Mesenchymal stem cell (in vitro differentiated cells and primary cell): ENCODE measurements around the gene COPA.

Experiments used
- DNase-seq: peaks from one replicate; pipeline ENCODE4 v3.0.0-alpha.2; 2013
- H2AFZ ChIP-seq: one replicate; pipeline ENCODE4 v1.6.1; 2013; ENCODE audit warnings: low read depth, mild to moderate bottlenecking, control low read depth, inconsistent platforms, low read length, moderate library complexity
- H2AK5ac ChIP-seq: 2 replicates; pipeline ENCODE4 v1.6.1; 2013; ENCODE audit warnings: low read length, moderate library complexity, mild to moderate bottlenecking, inconsistent platforms; ENCODE audit not compliant: severe bottlenecking
- H2BK120ac ChIP-seq: one replicate; pipeline ENCODE4 v1.6.1; 2013; ENCODE audit warnings: low read depth, mild to moderate bottlenecking, inconsistent platforms, low read length, moderate library complexity
- H2BK12ac ChIP-seq, 2 experiments: one replicate each; pipeline ENCODE4 v1.6.1; 2013; ENCODE audit warnings: inconsistent platforms in 2 of 2, low read length in 2 of 2, mild to moderate bottlenecking in 2 of 2, moderate library complexity in 2 of 2, control low read depth in 1 of 2
- H2BK15ac ChIP-seq: one replicate; pipeline ENCODE4 v1.6.1; 2013; ENCODE audit warnings: mild to moderate bottlenecking, low read depth, inconsistent platforms; ENCODE audit not compliant: poor library complexity, severe bottlenecking
- H2BK5ac ChIP-seq: 2 replicates; pipeline ENCODE4 v1.6.1; 2013; ENCODE audit warnings: low read depth, mild to moderate bottlenecking, low read length, control low read depth, inconsistent platforms; ENCODE audit not compliant: poor library complexity, severe bottlenecking
- H3K14ac ChIP-seq, 2 experiments: one replicate each; pipeline ENCODE4 v1.6.1; 2013; ENCODE audit warnings: inconsistent platforms in 2 of 2, low read length in 2 of 2, control low read depth in 1 of 2, mild to moderate bottlenecking in 1 of 2, moderate library complexity in 1 of 2
- H3K18ac ChIP-seq, 2 experiments: one replicate each; pipeline ENCODE4 v1.6.1; 2013; ENCODE audit warnings: inconsistent platforms in 2 of 2, low read length in 2 of 2, control low read depth in 1 of 2, low read depth in 1 of 2, mild to moderate bottlenecking in 1 of 2
- H3K23ac ChIP-seq, 2 experiments: one replicate each; pipeline ENCODE4 v1.6.1; 2013; ENCODE audit warnings: inconsistent platforms in 2 of 2, low read length in 2 of 2, mild to moderate bottlenecking in 2 of 2, moderate library complexity in 2 of 2, control low read depth in 1 of 2
- H3K27ac ChIP-seq: 2 replicates; pipeline ENCODE4 v1.5.1; 2013; ENCODE audit warnings: mild to moderate bottlenecking, moderate library complexity, low read length, control low read depth, inconsistent platforms; ENCODE audit not compliant: poor library complexity, severe bottlenecking
- H3K27me3 ChIP-seq, 2 experiments: 2 replicates each; pipeline versions ENCODE4 v1.6.1 to v1.7.0; 2013; ENCODE audit warnings: low read length in 2 of 2, mild to moderate bottlenecking in 2 of 2, moderate library complexity in 2 of 2, control low read depth in 1 of 2, inconsistent platforms in 1 of 2; ENCODE audit not compliant: control insufficient read depth in 1 of 2, insufficient read depth in 1 of 2
- H3K36me3 ChIP-seq, 2 experiments: 2 replicates each; pipeline versions ENCODE4 v1.6.1 to v1.7.0; 2013; ENCODE audit warnings: low read length in 2 of 2, control low read depth in 1 of 2, inconsistent platforms in 1 of 2, low read depth in 1 of 2, mild to moderate bottlenecking in 1 of 2; ENCODE audit not compliant: insufficient read depth in 2 of 2, control insufficient read depth in 1 of 2
- H3K4ac ChIP-seq, 2 experiments: one replicate each; pipeline ENCODE4 v1.6.1; 2013; ENCODE audit warnings: inconsistent platforms in 2 of 2, low read length in 2 of 2, mild to moderate bottlenecking in 2 of 2, moderate library complexity in 2 of 2, control low read depth in 1 of 2, low read depth in 1 of 2
- H3K4me1 ChIP-seq: 2 replicates; pipeline ENCODE4 v1.6.1; 2013; ENCODE audit warnings: low read depth, low read length, control low read depth; ENCODE audit not compliant: control insufficient read depth, insufficient read depth
- H3K4me2 ChIP-seq: 2 replicates; pipeline ENCODE4 v1.6.1; 2013; ENCODE audit warnings: low read length, mild to moderate bottlenecking, inconsistent platforms; ENCODE audit not compliant: poor library complexity, severe bottlenecking
- H3K4me3 ChIP-seq, 2 experiments: 2 replicates each; pipeline versions ENCODE4 v1.5.1 to v1.7.0; 2013; ENCODE audit warnings: low read length in 2 of 2, mild to moderate bottlenecking in 2 of 2, control low read depth in 1 of 2, low read depth in 1 of 2; ENCODE audit not compliant: insufficient read depth in 1 of 2
- H3K79me1 ChIP-seq: replicated peaks from 2 replicates; pipeline ENCODE4 v1.6.1; 2013; ENCODE audit warnings: mild to moderate bottlenecking, control low read depth, low read length, inconsistent platforms; ENCODE audit not compliant: poor library complexity, severe bottlenecking
- H3K9ac ChIP-seq: 2 replicates; pipeline ENCODE4 v1.7.0; 2013; ENCODE audit warnings: mild to moderate bottlenecking, low read length, moderate library complexity
- H3K9me3 ChIP-seq: 2 replicates; pipeline ENCODE4 v1.7.0; 2013; ENCODE audit warnings: mild to moderate bottlenecking, low read length; ENCODE audit not compliant: control insufficient read depth
- H4K8ac ChIP-seq: one replicate; pipeline ENCODE4 v1.6.1; 2013; ENCODE audit warnings: inconsistent platforms, mild to moderate bottlenecking, low read length, moderate library complexity
- H4K91ac ChIP-seq: one replicate; pipeline ENCODE4 v1.6.1; 2013; ENCODE audit warnings: mild to moderate bottlenecking, low read length, inconsistent platforms
- WGBS: methylation state at CpG from one replicate; pipeline ENCODE4 v1.1.7; 2013; ENCODE audit warnings: mixed read lengths; 5-methylcytosine and 5-hydroxymethylcytosine counted together

Gene COPA

DNA sequence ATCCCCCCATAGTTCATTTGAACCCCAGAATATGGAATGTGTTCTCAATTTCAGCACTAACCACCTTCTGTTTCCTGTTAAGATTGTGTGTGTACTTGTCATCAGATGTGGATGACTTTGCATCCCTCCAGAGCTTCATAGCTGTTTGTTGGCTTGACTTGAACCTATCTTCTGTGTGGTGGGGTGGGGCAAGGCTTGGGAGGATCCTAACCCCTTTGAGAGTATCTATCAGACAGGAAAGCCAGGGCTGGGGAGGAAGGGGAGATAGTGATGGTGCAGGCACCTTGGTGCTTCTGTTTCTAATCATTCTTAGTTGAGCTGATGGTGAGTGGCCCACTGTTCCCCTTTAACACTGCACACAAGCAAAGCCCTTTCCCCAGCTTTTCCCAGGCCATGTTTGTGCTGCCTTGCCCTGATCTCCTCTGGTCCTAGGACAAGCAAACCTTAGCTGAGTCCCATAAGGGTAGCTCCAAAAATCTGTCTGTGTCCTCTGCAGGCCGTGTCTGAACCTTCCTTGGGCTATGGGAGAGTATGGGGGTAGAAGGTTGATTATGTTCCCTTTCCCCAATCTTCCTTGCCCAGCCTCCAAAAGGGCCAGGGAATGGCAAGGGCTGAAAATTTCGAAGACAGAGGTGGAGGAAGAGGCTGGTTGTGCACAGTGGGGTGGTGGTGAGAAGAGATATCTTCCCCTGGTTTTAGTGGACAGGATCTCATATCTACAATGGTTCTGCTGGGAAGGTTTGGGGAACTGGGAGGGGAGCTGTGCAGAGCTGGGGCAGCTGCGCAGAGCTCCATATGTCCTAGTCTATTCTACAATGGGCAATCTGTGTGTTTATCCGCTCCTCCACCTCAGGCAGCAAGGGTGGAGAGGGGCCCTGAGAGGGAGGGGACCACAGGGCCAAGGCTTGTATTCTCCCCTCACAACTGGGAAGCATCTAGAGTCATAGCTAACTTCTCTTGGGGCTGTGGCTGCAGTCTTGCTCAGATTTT is 25.2 kb upstream of the COPA start:
- Histone ChIP-seq H3K9me3 (no peaks in the 10 kb centered on the region), H2BK120ac (no peak overlapping the region), H3K4me1 (no peaks in the 10 kb centered on the region), H3K23ac (no peak overlapping the region), H3K4me2 (no peak overlapping the region), H4K91ac (no peak overlapping the region), H3K27me3 (peaks cover 14 to 37% of the 10 kb centered on the region in 2 experiments), H2AFZ (no peak overlapping the region), H3K4ac (no peak overlapping the region), H3K14ac (no peak overlapping the region), H3K18ac (no peak overlapping the region), H2BK12ac (no peak overlapping the region), H3K79me1 (no peaks in the 10 kb centered on the region), H3K27ac (no peak overlapping the region), H3K36me3 (peaks cover 0 to 3% of the 10 kb centered on the region in 2 experiments), H3K4me3 (no peak overlapping the region), H4K8ac (no peak overlapping the region), H3K9ac (no peak overlapping the region), H2BK15ac (no peak overlapping the region), H2BK5ac (no peak overlapping the region), H2AK5ac (no peak overlapping the region)
- DNase-seq: no peak
- WGBS: 84% methylated on average over 4 of the region's 4 CpGs

- H3K27me3 ChIP-seq: peaks cover 14 to 37% of the 10 kb centered on the region in 2 experiments
- 86% methylated on average over 4 of the region's 4 CpGs for WGBS
Measured at GRCh38 chr1:160367516-160367900, 24.5 kb upstream of the COPA start.

GRCh38 chr1:160366731-160367515 is 23.9 kb upstream of the COPA start, which contains the start of gene NHLH1:
TSS of gene NHLH1 (plus strand) at chr1:160367071. CDS start at chr1:160370732, 3,661 bp downstream.
- Histone ChIP-seq H4K8ac (no peak within 1 kb of the TSS), H3K18ac (no peak within 1 kb of the TSS), H2AK5ac (no peak within 1 kb of the TSS), H2BK5ac (no peak within 1 kb of the TSS), H2BK12ac (no peak within 1 kb of the TSS), H3K4ac (no peak within 1 kb of the TSS), H3K9ac (no peak within 1 kb of the TSS), H3K4me2 (no peak within 1 kb of the TSS), H2AFZ (no peak within 1 kb of the TSS), H3K14ac (no peak within 1 kb of the TSS), H3K4me1 (peaks cover 3% of the 10 kb centered on the region), H2BK15ac (no peak within 1 kb of the TSS), H3K79me1 (no peaks in the 10 kb centered on the region), H3K36me3 (peaks cover 0 to 3% of the 10 kb centered on the region in 2 experiments), H3K27ac (no peak within 1 kb of the TSS), H3K9me3 (no peaks in the 10 kb centered on the region), H4K91ac (no peak within 1 kb of the TSS), H2BK120ac (no peak within 1 kb of the TSS), H3K27me3 (peaks cover 14 to 37% of the 10 kb centered on the region in 2 experiments), H3K4me3 (no peak within 1 kb of the TSS), H3K23ac (no peak within 1 kb of the TSS)
- WGBS: 79% methylated on average over 8 of the region's 15 CpGs
- DNase-seq: no peak

More at GRCh38 chr1:160367516-160367900, 24.5 kb upstream of the COPA start:
- H4K8ac ChIP-seq: no peak overlapping the region
- H3K4ac ChIP-seq: no peak overlapping the region
- no peak overlapping the region for H3K27ac ChIP-seq
- H3K9ac ChIP-seq: no peak overlapping the region
- H4K91ac ChIP-seq: no peak overlapping the region
- H2BK15ac ChIP-seq: no peak overlapping the region
- no peak overlapping the region for H2BK120ac ChIP-seq
- no peak overlapping the region for H3K4me2 ChIP-seq
- H2AFZ ChIP-seq: no peak overlapping the region
- no peak overlapping the region for H3K18ac ChIP-seq
- peaks cover 2% of the 10 kb centered on the region for H3K4me1 ChIP-seq
- H3K4me3 ChIP-seq: no peak overlapping the region
- H2BK12ac ChIP-seq: no peak overlapping the region
- DNase-seq: no peak
- H2BK5ac ChIP-seq: no peak overlapping the region
- H3K23ac ChIP-seq: no peak overlapping the region
- H3K79me1 ChIP-seq: no peaks in the 10 kb centered on the region
- no peak overlapping the region for H3K14ac ChIP-seq
- H3K36me3 ChIP-seq: peaks cover 0 to 3% of the 10 kb centered on the region in 2 experiments
- no peak overlapping the region for H2AK5ac ChIP-seq
- H3K9me3 ChIP-seq: no peaks in the 10 kb centered on the region

GRCh38 chr1:160365325-160365724 is 22.3 kb upstream of the COPA start:
- no peak overlapping the region for H2BK15ac ChIP-seq
- no peak for DNase-seq

More at GRCh38 chr1:160365325-160365724, 22.3 kb upstream of the COPA start:
- H4K8ac ChIP-seq: no peak overlapping the region
- no peaks in the 10 kb centered on the region for H3K79me1 ChIP-seq
- WGBS: no CpG with 5 or more reads among the region's 1 CpG
- H3K14ac ChIP-seq: no peak overlapping the region
- H2BK12ac ChIP-seq: no peak overlapping the region
- H3K27me3 ChIP-seq: peaks cover 14 to 30% of the 10 kb centered on the region in 2 experiments
- H3K18ac ChIP-seq: no peak overlapping the region
- H2AFZ ChIP-seq: no peak overlapping the region
- H3K36me3 ChIP-seq: peaks cover 10 to 13% of the 10 kb centered on the region in 2 experiments
- no peak overlapping the region for H2BK5ac ChIP-seq
- no peak overlapping the region for H4K91ac ChIP-seq
- no peak overlapping the region for H3K27ac ChIP-seq
- no peak overlapping the region for H3K4me2 ChIP-seq
- no peak overlapping the region for H2AK5ac ChIP-seq
- H3K9me3 ChIP-seq: no peaks in the 10 kb centered on the region
- H3K4me1 ChIP-seq: peaks cover 3% of the 10 kb centered on the region
- H2BK120ac ChIP-seq: no peak overlapping the region
- H3K9ac ChIP-seq: no peak overlapping the region
- no peak overlapping the region for H3K4me3 ChIP-seq
- H3K4ac ChIP-seq: no peak overlapping the region
- H3K23ac ChIP-seq: no peak overlapping the region
